ENCODE measurements around the gene LRIG3. TPM values are rescaled to one million over a fixed set of nuclear protein-coding genes. Genes with fewer than 3 reads are reported as not detected.

The LRIG3 gene, protein sequence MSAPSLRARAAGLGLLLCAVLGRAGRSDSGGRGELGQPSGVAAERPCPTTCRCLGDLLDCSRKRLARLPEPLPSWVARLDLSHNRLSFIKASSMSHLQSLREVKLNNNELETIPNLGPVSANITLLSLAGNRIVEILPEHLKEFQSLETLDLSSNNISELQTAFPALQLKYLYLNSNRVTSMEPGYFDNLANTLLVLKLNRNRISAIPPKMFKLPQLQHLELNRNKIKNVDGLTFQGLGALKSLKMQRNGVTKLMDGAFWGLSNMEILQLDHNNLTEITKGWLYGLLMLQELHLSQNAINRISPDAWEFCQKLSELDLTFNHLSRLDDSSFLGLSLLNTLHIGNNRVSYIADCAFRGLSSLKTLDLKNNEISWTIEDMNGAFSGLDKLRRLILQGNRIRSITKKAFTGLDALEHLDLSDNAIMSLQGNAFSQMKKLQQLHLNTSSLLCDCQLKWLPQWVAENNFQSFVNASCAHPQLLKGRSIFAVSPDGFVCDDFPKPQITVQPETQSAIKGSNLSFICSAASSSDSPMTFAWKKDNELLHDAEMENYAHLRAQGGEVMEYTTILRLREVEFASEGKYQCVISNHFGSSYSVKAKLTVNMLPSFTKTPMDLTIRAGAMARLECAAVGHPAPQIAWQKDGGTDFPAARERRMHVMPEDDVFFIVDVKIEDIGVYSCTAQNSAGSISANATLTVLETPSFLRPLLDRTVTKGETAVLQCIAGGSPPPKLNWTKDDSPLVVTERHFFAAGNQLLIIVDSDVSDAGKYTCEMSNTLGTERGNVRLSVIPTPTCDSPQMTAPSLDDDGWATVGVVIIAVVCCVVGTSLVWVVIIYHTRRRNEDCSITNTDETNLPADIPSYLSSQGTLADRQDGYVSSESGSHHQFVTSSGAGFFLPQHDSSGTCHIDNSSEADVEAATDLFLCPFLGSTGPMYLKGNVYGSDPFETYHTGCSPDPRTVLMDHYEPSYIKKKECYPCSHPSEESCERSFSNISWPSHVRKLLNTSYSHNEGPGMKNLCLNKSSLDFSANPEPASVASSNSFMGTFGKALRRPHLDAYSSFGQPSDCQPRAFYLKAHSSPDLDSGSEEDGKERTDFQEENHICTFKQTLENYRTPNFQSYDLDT
- total RNA-seq (under 1 TPM in 1 of 2 experiments, not detected in 1; 0.22 TPM), polyA plus RNA-seq (not detected)

DNA sequence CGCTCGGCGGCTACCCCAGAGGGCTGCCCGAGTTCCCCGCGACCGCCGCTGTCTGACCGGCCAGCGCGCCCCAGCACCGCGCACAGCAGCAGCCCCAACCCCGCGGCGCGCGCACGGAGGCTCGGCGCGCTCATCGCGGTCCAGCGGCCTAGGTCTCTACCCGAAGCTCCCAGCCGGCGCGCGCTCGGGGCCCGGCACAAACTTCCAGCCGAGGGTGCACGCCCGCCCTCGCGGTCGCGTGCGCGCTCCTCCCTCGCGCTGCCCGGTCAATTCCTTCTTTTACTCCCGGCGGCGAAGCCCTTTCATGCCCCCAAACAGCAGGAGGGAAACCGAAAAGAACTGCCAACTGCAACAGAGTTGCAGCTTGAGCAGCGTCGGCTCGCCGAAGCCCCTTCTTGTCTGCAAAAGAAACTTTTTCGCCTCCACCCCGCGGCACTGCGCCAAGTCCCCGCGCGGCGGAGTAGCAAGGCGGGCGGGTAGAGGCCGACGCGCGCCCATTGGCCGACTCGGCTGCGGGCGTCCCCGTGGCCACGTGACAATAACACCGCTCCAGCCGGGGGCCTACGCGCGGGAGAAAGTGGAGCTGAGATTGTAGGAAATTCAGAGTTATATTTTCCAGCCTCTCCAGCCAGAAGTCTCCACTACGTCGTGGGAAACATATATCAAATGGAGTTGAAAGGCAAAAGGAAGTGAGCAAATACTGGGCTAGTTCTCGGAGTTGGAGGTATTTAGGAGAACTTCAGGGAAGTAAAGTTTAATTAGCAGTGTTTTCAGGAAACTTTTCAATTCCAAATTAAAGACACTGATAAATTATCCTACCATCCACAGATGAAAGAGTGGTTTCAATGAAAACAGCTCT lies at the start of gene LRIG3:
Gene LRIG3 (minus strand): TSS at position 403 of the 859 bp plus-strand sequence. CDS start 269 bp downstream, at position 134.
- Mint-ChIP-seq H3K27me3 (peaks cover 5 to 33% of the 10 kb centered on the region in 2 donors), H3K36me3 (no peaks in the 10 kb centered on the region)
- H3K4me3 ChIP-seq (ENCODE audit: low read length), result no peak within 1 kb of the TSS

DNA sequence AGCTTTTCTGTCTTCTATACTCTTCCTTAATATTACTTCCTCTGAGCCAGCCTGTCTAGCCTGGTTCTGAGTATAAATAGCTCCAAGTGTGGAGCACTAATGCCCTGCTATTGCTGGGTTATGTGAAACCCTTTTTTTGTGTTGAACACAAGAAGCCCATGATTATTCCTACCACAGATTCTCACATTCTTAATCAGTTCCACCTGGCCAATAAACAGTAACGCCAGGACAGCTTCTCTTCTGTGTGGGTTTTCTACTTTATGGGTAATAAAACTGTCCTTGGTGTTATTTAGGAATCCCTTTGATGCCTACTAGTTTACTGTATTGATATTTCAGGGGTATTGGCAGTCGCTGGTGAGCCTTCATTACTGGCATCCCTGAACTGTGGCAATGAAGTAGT lies 48.9 kb upstream of the LRIG3 start:
- H3K27ac Mint-ChIP-seq, result no peak overlapping the region
- no peaks in the 10 kb centered on the region for H3K27me3 ChIP-seq (ENCODE audit: insufficient read depth, low read length, poor library complexity, severe bottlenecking)
- CTCF ChIA-PET, result no interaction called here
- POLR2A ChIA-PET, result no interaction called here
- no peaks in the 10 kb centered on the region for H3K36me3 Mint-ChIP-seq
- H3K4me3 Mint-ChIP-seq, result no peak overlapping the region
- peaks cover 3 to 18% (median 7%) of the 10 kb centered on the region in 5 donors for H3K9me3 Mint-ChIP-seq
- no peak for DNase-seq
- H3K27ac ChIP-seq (ENCODE audit: low read depth, low read length), result no peak overlapping the region
- H3K4me1 ChIP-seq (ENCODE audit: insufficient read depth, low read length), result no peaks in the 10 kb centered on the region
- no peak overlapping the region for H3K4me3 ChIP-seq (ENCODE audit: low read length)
- H3K9me3 ChIP-seq (ENCODE audit: low read length), result no peaks in the 10 kb centered on the region
- no peaks in the 10 kb centered on the region for H3K4me1 Mint-ChIP-seq
- peaks cover 0 to 2% of the 10 kb centered on the region in 2 donors for H3K27me3 Mint-ChIP-seq
- H3K36me3 ChIP-seq (ENCODE audit: insufficient read depth, low read length), result no peaks in the 10 kb centered on the region

More for the DNA sequence above, at the start of gene LRIG3:
- Histone ChIP-seq H3K9me3 (ENCODE audit: low read length) (no peaks in the 10 kb centered on the region), H3K27ac (ENCODE audit: low read depth, low read length) (no peak within 1 kb of the TSS), H3K36me3 (ENCODE audit: insufficient read depth, low read length) (no peaks in the 10 kb centered on the region), H3K4me1 (ENCODE audit: insufficient read depth, low read length) (no peaks in the 10 kb centered on the region), H3K27me3 (ENCODE audit: insufficient read depth, low read length, poor library complexity, severe bottlenecking) (no peaks in the 10 kb centered on the region)
- ChIA-PET POLR2A (no interaction called here), CTCF (no interaction called here)
- Mint-ChIP-seq H3K4me3 (peak within 1 kb of the TSS in 2 of 7 donors; percentile 19 to 72), H3K27ac (no peak within 1 kb of the TSS), H3K9me3 (peaks cover 0 to 6% (median 0%) of the 10 kb centered on the region in 5 donors), H3K4me1 (peaks cover 0 to 5% (median 0%) of the 10 kb centered on the region in 3 donors)
- no peak for DNase-seq

DNA sequence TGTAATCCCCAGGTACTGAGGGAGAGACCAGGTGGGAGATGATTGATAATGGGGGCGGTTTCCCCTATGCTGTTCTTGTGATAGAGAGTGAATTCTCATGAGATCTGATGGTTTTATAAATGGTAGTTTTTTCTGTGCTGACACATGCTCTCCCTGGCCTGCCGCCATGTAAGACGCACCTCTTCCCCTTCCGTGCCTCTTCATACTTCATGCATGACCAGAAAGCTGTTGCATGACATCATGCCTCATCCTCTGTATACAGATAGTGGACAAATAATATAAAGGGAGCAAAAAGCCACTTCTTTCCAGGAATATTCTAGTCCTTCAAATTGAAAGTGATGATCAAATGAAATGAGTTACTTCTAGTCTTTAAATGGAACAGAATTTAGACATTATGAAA lies 47.3 kb upstream of the LRIG3 start:
- Mint-ChIP-seq H3K36me3 (no peaks in the 10 kb centered on the region), H3K27ac (no peak overlapping the region)
- POLR2A ChIA-PET, result no interaction called here

DNA sequence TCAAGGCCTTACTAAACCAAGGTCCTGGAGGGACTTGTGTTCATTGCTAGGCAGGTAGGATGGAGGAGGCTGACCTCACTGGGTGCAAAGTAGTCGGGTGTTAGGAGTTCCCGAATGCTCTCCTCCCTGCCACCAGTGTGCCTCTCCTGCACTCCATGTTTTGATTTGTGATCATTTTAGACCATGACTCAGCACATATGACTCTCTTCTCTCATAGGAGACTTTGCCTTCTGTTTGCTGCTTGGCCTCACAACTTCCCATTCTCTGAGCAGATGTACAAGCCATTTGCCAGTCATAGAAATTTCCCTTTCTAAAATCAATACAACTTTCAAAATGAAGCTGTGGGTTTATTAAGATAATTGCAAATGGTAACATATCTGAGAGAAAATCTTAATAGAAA lies 46.6 kb upstream of the LRIG3 start:
- no peak for DNase-seq
- H3K27ac ChIP-seq (ENCODE audit: low read depth, low read length), result no peak overlapping the region
- H3K27me3 ChIP-seq (ENCODE audit: insufficient read depth, low read length, poor library complexity, severe bottlenecking), result no peaks in the 10 kb centered on the region
- peaks cover 0 to 3% of the 10 kb centered on the region in 2 donors for H3K27me3 Mint-ChIP-seq
- H3K9me3 ChIP-seq (ENCODE audit: low read length), result no peaks in the 10 kb centered on the region
- ChIA-PET POLR2A (no interaction called here), CTCF (no interaction called here)
- H3K36me3 Mint-ChIP-seq, result no peaks in the 10 kb centered on the region
- peaks cover 3 to 11% (median 6%) of the 10 kb centered on the region in 5 donors for H3K9me3 Mint-ChIP-seq
- no peak overlapping the region for H3K4me3 ChIP-seq (ENCODE audit: low read length)
- H3K36me3 ChIP-seq (ENCODE audit: insufficient read depth, low read length), result no peaks in the 10 kb centered on the region
- no peaks in the 10 kb centered on the region for H3K4me1 Mint-ChIP-seq
- H3K4me1 ChIP-seq (ENCODE audit: insufficient read depth, low read length), result no peaks in the 10 kb centered on the region
- H3K27ac Mint-ChIP-seq, result no peak overlapping the region
- no peak overlapping the region for H3K4me3 Mint-ChIP-seq

More for the DNA sequence above, 47.3 kb upstream of the LRIG3 start:
- Histone ChIP-seq H3K4me1 (ENCODE audit: insufficient read depth, low read length) (no peaks in the 10 kb centered on the region), H3K36me3 (ENCODE audit: insufficient read depth, low read length) (no peaks in the 10 kb centered on the region), H3K27ac (ENCODE audit: low read depth, low read length) (no peak overlapping the region), H3K9me3 (ENCODE audit: low read length) (no peaks in the 10 kb centered on the region), H3K27me3 (ENCODE audit: insufficient read depth, low read length, poor library complexity, severe bottlenecking) (no peaks in the 10 kb centered on the region), H3K4me3 (ENCODE audit: low read length) (no peak overlapping the region)
- Mint-ChIP-seq H3K27me3 (peaks cover 0 to 3% of the 10 kb centered on the region in 2 donors), H3K4me1 (no peaks in the 10 kb centered on the region), H3K4me3 (no peak overlapping the region), H3K9me3 (peaks cover 3 to 11% (median 6%) of the 10 kb centered on the region in 5 donors)
- no peak for DNase-seq
- CTCF ChIA-PET, result no interaction called here

DNA sequence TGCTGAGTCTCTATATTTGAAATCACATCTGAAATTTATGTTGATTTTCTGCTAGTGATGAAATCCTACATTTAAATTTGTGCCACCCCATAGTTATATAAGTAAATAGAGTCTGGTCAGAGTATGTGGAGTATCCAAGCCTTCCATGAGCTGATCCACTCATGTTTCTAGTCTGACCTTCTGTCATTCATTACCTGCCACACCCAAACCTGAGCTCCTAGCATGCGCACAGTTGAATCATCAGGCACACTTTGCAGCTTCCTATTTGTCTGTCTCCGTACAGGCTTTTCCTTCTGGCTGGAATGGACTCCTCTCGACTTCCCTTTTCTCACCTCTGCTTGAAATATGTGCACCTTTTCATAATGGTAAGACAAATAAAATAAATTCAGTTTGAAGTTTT lies 45.3 kb upstream of the LRIG3 start:
- no peak for DNase-seq
- H3K4me1 ChIP-seq (ENCODE audit: insufficient read depth, low read length), result no peaks in the 10 kb centered on the region
- ChIA-PET CTCF (no interaction called here), POLR2A (no interaction called here)
- H3K9me3 ChIP-seq (ENCODE audit: low read length), result no peaks in the 10 kb centered on the region
- H3K9me3 Mint-ChIP-seq, result peaks cover 3 to 11% (median 5%) of the 10 kb centered on the region in 5 donors
- no peak overlapping the region for H3K4me3 ChIP-seq (ENCODE audit: low read length)
- no peak overlapping the region for H3K4me3 Mint-ChIP-seq
- no peak overlapping the region for H3K27ac Mint-ChIP-seq
- H3K27ac ChIP-seq (ENCODE audit: low read depth, low read length), result no peak overlapping the region
- H3K27me3 ChIP-seq (ENCODE audit: insufficient read depth, low read length, poor library complexity, severe bottlenecking), result no peaks in the 10 kb centered on the region
- peaks cover 0 to 3% of the 10 kb centered on the region in 2 donors for H3K27me3 Mint-ChIP-seq
- H3K4me1 Mint-ChIP-seq, result no peaks in the 10 kb centered on the region
- no peaks in the 10 kb centered on the region for H3K36me3 ChIP-seq (ENCODE audit: insufficient read depth, low read length)
- no peaks in the 10 kb centered on the region for H3K36me3 Mint-ChIP-seq

DNA sequence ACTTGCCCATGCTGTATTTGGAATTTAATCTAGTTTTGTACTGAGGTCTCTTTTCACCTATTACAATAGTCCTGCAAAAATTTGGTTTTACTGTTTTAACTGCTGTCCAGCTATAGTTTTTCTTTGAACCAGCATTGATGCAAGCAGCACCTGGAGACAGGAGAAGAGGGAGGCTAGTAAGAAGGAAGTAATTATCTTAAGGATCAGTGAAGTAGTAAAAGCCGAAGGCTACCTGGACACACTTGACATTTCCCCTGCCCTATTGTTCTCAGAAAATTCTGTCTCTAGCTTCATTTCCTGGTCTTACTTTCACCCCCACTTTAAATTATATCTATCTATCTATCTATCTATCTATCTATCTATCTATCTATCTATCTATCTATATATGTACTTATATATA lies 43.5 kb upstream of the LRIG3 start:
- Mint-ChIP-seq H3K27ac (no peak overlapping the region), H3K36me3 (no peaks in the 10 kb centered on the region)

DNA sequence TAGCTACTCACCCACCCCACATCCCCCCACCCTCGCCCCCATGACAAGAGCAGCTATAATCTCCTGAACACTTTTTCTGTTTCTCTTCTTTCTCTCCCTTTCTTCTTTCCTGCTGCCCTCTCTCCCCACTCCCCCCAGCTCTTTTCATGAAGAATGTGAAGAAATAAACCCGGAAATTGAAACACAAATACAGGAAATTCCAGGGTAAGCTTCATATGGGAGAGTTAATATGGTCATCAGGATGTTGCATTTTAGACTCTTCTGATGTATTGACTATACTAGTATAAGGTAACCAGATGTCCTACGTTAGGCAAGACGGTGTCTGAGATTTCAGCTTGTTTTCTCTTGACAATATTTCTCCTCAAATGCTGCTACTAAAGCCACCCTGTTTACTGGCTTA lies 41.6 kb upstream of the LRIG3 start:
- Mint-ChIP-seq H3K4me3 (no peak overlapping the region), H3K27ac (no peak overlapping the region), H3K4me1 (no peaks in the 10 kb centered on the region), H3K27me3 (peaks cover 0 to 3% of the 10 kb centered on the region in 2 donors), H3K9me3 (peaks cover 2 to 6% (median 5%) of the 10 kb centered on the region in 5 donors), H3K36me3 (no peaks in the 10 kb centered on the region)
- H3K9me3 ChIP-seq (ENCODE audit: low read length), result no peaks in the 10 kb centered on the region
- no peak overlapping the region for H3K27ac ChIP-seq (ENCODE audit: low read depth, low read length)
- H3K4me3 ChIP-seq (ENCODE audit: low read length), result no peak overlapping the region
- H3K4me1 ChIP-seq (ENCODE audit: insufficient read depth, low read length), result no peaks in the 10 kb centered on the region
- ChIA-PET POLR2A (no interaction called here), CTCF (no interaction called here)
- no peak for DNase-seq
- no peaks in the 10 kb centered on the region for H3K27me3 ChIP-seq (ENCODE audit: insufficient read depth, low read length, poor library complexity, severe bottlenecking)
- no peaks in the 10 kb centered on the region for H3K36me3 ChIP-seq (ENCODE audit: insufficient read depth, low read length)

More for the DNA sequence above, 43.5 kb upstream of the LRIG3 start:
- Mint-ChIP-seq H3K27me3 (peaks cover 0 to 3% of the 10 kb centered on the region in 2 donors), H3K4me1 (no peaks in the 10 kb centered on the region), H3K9me3 (peaks cover 2 to 7% (median 5%) of the 10 kb centered on the region in 5 donors), H3K4me3 (no peak overlapping the region)
- H3K4me3 ChIP-seq (ENCODE audit: low read length), result no peak overlapping the region
- POLR2A ChIA-PET, result no interaction called here
- DNase-seq, result no peak
- H3K27ac ChIP-seq (ENCODE audit: low read depth, low read length), result no peak overlapping the region
- H3K9me3 ChIP-seq (ENCODE audit: low read length), result no peaks in the 10 kb centered on the region
- CTCF ChIA-PET, result no interaction called here
- no peaks in the 10 kb centered on the region for H3K4me1 ChIP-seq (ENCODE audit: insufficient read depth, low read length)
- no peaks in the 10 kb centered on the region for H3K36me3 ChIP-seq (ENCODE audit: insufficient read depth, low read length)
- no peaks in the 10 kb centered on the region for H3K27me3 ChIP-seq (ENCODE audit: insufficient read depth, low read length, poor library complexity, severe bottlenecking)
